HG03520 (cell line): ENCODE data around the gene KRTAP4-8.
"Not testable (repeated sequence)": the region's sequence is repeated elsewhere in the genome, so short reads cannot be mapped to it uniquely, and the experiment has no call there.

ENCODE experiments used
- ATAC-seq: cut with Tn5 transposase; IDR thresholded peaks from one replicate; pipeline ENCODE4 v1.9.1; 2021; ENCODE audit warnings: mild to moderate bottlenecking, moderate library complexity; ENCODE audit not compliant: unreplicated experiment

The KRTAP4-8 gene

GRCh38 chr17:41098042-41098441, at the start of gene KRTAP4-8:
Gene KRTAP4-8, minus strand, starts transcription at chr17:41098142. Its CDS starts 58 bp downstream, at chr17:41098084.
- no peak for ATAC-seq

DNA sequence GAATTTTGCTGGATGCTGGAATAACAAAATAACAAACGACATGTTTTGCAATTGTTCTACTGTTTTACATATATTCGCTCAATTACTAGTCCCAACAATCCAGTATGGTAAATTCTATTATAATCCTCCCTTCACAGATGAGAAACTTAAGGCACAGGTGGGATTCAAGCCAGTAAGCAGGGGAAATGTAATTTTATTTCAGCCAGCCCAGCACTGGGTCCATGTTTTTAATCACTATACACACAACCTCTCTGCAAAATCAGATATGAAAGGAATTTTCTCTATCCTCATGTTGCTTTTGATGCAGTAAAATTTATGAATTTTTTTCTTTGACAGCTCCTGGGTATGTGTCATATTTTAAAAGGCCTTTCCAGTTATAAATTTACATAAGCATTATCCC, 47.3 kb upstream of the KRTAP4-8 start:
- ATAC-seq, result no peak

DNA sequence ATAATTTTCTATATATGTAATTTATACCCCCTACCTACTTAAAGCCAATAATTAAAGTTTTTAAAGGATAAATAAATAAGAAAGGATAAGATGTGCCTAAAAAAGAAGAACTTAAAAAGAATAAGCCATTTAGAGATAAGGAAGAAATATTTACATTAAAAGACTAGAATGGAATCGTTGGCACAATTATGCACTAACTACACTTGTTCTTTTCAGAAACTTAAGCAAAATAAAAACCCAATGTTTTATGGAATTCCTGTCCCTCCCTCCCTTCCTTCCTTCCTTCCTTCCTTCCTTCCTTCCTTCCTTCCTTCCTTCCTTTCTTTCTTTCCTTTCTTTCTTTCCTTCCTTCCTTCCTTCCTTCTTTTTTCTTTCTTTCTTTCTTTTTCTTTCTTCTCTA, 46.9 kb upstream of the KRTAP4-8 start:
- ATAC-seq, result no peak

DNA sequence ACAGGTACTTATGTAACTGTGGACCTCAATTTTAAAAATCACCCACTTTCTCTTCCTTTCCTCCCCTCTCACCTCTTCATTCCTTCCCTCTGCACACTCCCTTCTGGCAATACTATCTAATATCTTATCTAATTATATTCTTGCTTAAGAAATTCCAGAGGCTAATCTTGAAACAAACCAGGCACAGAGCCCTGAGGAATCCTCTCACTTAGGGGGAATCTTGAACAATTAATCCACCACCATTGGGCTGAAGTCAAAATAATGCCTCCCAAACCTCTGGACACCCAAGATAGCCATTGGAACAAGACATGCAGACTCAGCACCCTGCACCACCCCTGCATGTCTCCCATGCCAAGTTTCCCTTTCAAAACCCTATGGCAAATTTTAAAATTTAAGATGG, 43.4 kb upstream of the KRTAP4-8 start:
- no peak for ATAC-seq

- no peak for ATAC-seq
These were observed 42.6 kb upstream of the KRTAP4-8 start, which contains the start of gene KRTAP4-6 for GRCh38 chr17:41140360-41141131. Gene KRTAP4-6, minus strand, starts transcription at chr17:41140544. Its CDS starts 57 bp downstream, at chr17:41140487.

DNA sequence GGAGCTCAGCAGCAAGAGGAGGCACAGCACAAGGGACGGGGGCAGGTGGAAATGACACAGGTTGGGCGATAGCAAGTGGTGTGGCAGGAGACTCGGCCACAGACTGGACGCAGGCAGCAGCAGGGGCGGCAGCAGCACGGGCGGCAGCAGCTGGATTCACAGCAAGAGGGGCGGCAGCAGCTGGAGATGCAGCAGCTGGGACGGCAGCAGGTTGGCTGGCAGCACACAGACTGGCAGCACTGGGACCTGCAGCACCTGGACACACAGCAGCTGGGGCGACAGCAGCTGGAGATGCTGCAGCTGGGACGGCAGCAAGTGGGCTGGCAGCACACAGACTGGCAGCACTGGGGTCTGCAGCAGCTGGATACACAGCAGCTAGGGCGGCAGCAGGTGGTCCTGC, 41.9 kb upstream of the KRTAP4-8 start:
- not testable (repeated sequence) for ATAC-seq

DNA sequence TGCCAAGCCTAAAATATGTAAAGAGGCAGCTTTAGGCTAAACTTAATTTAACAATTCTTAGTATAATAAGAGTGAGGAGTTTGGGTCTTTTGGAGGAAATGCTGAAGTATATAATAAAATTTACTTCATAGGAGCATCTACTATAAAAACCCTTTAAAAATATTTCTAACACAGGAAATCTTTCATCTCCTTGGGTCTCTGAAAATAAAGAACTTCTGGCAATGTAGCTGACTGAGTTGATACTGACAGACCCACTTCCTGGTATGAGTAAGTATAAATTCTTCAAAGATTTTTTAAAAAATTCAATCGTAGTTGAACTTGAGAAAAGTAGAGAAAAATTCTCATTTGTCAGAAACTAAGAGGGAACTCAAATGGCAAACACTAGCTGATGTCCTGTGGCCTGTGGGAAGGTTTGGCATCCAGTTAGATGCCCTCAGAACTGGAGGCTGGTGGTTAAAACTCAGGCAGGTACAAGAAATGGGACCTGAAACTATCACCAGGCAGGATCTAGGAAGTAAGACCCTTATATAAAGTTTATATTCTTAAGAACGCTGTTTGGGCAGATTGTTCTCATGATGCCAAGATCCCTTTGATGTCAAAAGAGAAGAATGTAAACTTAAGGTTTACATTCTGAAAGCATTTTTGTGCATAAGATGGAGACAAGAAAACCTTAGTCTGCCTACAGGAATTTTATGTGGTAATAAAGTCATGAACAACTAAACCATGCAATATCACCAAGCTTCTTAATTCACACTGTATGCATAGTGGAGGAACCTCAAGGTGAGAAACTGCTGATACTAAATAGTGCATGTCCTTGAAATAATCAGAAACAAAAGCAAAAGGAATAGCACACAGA, 36.2 kb upstream of the KRTAP4-8 start:
- ATAC-seq, result no peak

- ATAC-seq, result no peak
These were observed 34.0 kb upstream of the KRTAP4-8 start for GRCh38 chr17:41131979-41132378.

DNA sequence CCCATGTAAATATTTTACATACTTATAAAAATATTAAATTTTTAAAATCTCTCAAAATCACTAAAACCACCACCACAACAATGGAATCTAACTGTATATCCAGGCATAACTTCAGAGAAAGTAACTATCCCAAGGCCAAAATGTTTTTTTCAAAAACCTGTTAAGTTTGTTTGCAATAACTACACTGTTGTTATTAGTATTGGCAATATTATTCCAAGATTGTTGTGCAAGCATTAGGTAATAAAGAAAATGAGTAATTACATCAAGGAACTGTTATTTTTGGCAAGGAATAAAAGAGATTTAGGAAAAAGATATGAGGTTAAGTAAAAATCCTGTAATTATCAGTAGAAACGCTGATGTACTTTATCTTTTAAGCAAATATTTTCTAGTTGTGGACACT, 29.4 kb upstream of the KRTAP4-8 start:
- ATAC-seq, result no peak

DNA sequence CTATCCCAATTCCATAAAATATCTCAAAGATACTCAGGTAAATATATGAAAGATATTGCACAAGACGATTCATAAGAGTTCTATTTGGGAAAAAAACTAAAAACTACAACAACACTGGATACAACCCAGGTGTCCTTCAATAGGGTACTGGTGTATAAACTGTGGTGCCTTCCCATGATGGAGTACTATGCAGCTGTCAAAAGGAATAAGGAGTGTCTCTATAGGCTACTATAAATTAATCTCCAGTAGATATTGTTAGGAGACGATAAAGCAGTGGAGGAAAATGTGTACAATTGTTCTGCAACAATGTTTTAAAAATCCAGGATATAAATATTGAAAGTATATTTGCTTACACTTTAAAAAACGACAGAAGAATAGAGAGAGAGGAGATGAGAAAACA, 28.5 kb upstream of the KRTAP4-8 start:
- ATAC-seq, result no peak

GRCh38 chr17:41125064-41125463, 27.1 kb upstream of the KRTAP4-8 start:
- no peak for ATAC-seq

DNA sequence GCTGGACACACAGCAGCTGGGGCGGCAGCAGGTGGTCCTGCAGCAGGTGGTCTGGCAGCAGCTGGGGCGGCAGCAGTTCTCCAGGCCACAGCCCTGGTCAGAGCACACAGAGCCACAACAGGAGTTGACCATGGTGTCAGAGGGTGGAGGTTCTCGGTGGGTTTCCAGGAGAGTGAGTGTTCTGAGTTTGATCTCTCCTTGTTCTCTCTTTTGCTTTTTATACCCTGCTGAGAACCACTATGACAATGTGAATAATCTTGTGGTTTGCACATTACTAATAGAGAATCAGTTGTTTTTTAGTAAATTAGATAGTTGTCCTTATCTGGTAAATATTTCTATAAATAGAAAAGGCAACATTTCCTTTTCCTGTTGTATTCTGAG, 26.0 kb upstream of the KRTAP4-8 start, which contains the start of gene KRTAP4-12:
Gene KRTAP4-12 (minus strand): TSS at position 192 of the 381 bp plus-strand sequence. CDS start 60 bp downstream, at position 132.
- not testable (repeated sequence) for ATAC-seq

- ATAC-seq, result not testable (repeated sequence)
These were observed 25.5 kb upstream of the KRTAP4-8 start for GRCh38 chr17:41123292-41123990.

DNA sequence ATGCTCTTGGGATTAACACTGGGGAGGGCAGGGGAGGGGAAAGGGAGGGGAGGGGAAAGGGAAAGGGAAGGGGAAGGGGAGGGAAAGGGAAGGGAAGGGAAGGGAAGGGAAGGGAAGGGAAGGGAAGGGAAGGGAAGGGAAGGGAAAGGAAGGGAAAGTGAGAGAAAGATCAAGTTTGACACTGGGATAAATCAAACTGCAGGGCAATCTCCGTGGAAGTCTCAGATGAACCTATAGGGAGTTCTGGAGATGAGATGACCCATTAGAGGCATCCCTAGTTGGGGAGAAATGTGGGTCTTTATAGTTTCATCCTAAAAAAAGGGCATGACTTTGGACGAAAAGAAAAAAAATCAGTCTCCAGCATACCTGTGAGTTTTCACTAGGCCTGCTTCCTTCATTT, 23.8 kb upstream of the KRTAP4-8 start:
- ATAC-seq, result no peak

- ATAC-seq, result not testable (repeated sequence)
These were observed 22.1 kb upstream of the KRTAP4-8 start for GRCh38 chr17:41119696-41120690.

DNA sequence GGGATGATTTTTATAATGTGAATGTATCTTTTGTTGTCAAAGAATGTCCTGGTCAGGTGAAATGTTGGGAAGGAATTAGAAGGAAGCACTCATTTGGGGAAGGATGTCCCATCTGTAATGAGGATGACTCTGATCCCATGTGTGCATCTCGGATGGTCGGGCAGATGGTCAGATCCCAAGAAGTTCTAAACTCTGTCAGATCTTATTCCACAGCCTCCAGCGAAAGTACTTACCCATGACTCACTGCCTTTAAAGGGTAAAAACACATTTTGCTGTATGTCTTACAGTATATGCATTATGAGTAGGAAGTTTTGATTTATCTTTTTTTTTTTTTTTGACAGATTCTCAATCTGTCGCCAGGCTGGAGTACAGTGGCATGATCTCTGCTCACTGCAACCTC, 20.8 kb upstream of the KRTAP4-8 start:
- no peak for ATAC-seq

DNA sequence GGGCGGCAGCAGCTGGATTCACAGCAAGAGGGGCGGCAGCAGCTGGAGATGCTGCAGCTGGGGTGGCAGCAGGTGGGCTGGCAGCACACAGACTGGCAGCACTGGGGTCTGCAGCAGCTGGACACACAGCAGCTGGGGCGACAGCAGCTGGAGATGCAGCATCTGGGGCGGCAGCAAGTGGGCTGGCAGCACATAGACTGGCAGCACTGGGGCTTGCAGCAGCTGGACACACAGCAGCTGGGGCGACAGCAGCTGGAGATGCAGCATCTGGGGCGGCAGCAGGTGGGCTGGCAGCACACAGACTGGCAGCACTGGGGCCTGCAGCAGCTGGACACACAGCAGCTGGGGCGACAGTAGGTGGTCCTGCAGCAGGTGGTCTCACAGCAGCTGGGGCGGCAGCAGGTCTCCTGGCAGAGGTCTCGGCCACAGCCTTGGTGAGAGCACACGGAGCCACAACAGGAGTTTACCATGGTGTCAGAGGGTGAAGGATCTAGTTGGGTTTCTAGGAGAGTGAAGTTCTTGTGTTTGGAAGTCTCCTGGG, 20.0 kb upstream of the KRTAP4-8 start, which contains the start of gene KRTAP4-11:
Gene KRTAP4-11 (minus strand): TSS at position 528 of the 541 bp plus-strand sequence. CDS start 58 bp downstream, at position 470.
- ATAC-seq, result not testable (repeated sequence)

GRCh38 chr17:41116297-41116696, 18.4 kb upstream of the KRTAP4-8 start:
- no peak for ATAC-seq

DNA sequence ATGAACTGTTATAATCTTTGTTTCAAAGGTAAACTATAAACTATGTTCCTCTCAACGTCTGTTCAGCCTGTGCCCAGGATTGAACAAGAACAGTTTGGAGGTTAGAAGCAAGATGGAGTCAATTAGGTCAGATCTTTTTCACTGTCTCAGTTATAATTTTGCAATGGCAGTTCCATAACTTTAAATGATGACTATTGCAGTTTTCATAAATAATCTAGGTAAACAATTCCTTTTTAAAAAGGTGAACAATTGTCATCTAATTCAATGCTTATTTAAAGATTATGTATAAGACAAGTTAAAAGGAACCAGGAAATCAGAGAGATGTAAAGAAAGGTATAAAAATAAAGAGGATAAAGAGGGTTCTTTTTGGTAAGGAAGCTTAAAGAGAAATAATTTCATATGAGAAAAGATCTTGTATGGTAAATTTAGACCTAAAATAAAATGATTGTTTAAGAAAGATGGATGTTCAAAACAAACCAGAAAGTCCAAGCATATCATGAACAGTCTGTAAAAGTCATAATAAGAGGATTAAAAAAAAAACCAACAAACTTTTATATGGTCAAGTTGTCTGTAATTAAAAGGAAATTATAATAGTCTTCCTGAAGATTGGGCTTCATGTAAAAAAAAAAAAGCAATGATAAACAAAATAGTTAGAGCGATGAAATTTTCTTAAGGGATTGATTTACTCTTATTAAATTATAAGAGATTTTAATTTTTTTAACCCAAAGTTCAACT, 13.4 kb upstream of the KRTAP4-8 start:
- ATAC-seq, result no peak
